OCI-LY7 (cell line): ENCODE measurements around the gene IL1RN. TPM values are rescaled to one million over a fixed set of nuclear protein-coding genes. Genes with fewer than 3 reads are reported as not detected.

Experiments
- BruUV-seq: library from RNA; stranded (reverse); fragments of 400-500 nt; replicated peaks from 2 replicates; lab custom pipeline; 2021; lab: Mats Ljungman, UMichigan
- CTCF ChIA-PET: fragments of 300-600 bp; sonication (Branson Sonifier 250); formaldehyde crosslinking; loops from one replicate; lab custom pipeline; 2022; ENCODE audit warnings: antibody characterized with exemption; ENCODE audit not compliant: unreplicated experiment; lab: Charles Lee
- POLR2A ChIA-PET: fragments of 300-600 bp; sonication (Branson Sonifier 250); formaldehyde crosslinking; loops from one replicate; lab custom pipeline; 2022; ENCODE audit warnings: antibody characterized with exemption; lab: Charles Lee
- DNase-seq: peaks from one replicate; pipeline ENCODE4 v3.0.0-alpha.2; 2015; ENCODE audit warnings: low spot score
- H2AFZ ChIP-seq: fragments of 200-600 bp; sonication (generic), shearing (Covaris generic); 2 replicates; pipeline ENCODE4 v1.6.1; 2014; ENCODE audit warnings: mild to moderate bottlenecking, antibody characterized with exemption, low read length, moderate library complexity
- H3K27ac ChIP-seq: fragments of 200-600 bp; sonication (generic); 2 replicates; pipeline ENCODE4 v1.5.1; 2014; ENCODE audit warnings: mixed run types, low read depth, mild to moderate bottlenecking, moderate library complexity, low read length, inconsistent platforms; ENCODE audit not compliant: poor library complexity, severe bottlenecking
- H3K36me3 ChIP-seq: fragments of 200-600 bp; sonication (generic); 2 replicates; pipeline ENCODE4 v1.6.1; 2014; ENCODE audit warnings: mild to moderate bottlenecking, antibody characterized with exemption, low read length, moderate library complexity, mixed read lengths; ENCODE audit not compliant: insufficient read depth
- H3K4me1 ChIP-seq: fragments of 200-600 bp; sonication (generic); 2 replicates; pipeline ENCODE4 v1.5.1; 2014; ENCODE audit warnings: mild to moderate bottlenecking, low read length; ENCODE audit not compliant: insufficient read depth, poor library complexity, severe bottlenecking
- H3K4me2 ChIP-seq: fragments of 200-600 bp; sonication (generic); 2 replicates; pipeline ENCODE4 v1.6.1; 2014; ENCODE audit warnings: mild to moderate bottlenecking, low read length
- H3K4me3 ChIP-seq: fragments of 200-600 bp; sonication (generic); 2 replicates; pipeline ENCODE4 v1.5.1; 2014; ENCODE audit warnings: mild to moderate bottlenecking, low read depth, low read length; ENCODE audit not compliant: poor library complexity, severe bottlenecking
- H3K79me2 ChIP-seq: fragments of 200-600 bp; sonication (generic); 2 replicates; pipeline ENCODE4 v1.6.1; 2016; ENCODE audit warnings: low read depth, mild to moderate bottlenecking, low read length, moderate library complexity, mixed read lengths; ENCODE audit not compliant: insufficient read depth
- H3K9me2 ChIP-seq: fragments of 200-600 bp; sonication (generic); 2 replicates; pipeline ENCODE4 v1.6.1; 2016; ENCODE audit warnings: mild to moderate bottlenecking, low read length, mixed read lengths; ENCODE audit not compliant: insufficient read depth
- H3K9me3 ChIP-seq: fragments of 200-600 bp; sonication (generic); 2 replicates; pipeline ENCODE4 v1.6.1; 2014; ENCODE audit warnings: mild to moderate bottlenecking, mixed run types, low read length, mixed read lengths
- H4K20me1 ChIP-seq: fragments of 200-600 bp; sonication (generic); 2 replicates; pipeline ENCODE4 v1.6.1; 2014; ENCODE audit warnings: mild to moderate bottlenecking, antibody characterized with exemption, low read length, moderate library complexity, mixed read lengths; ENCODE audit not compliant: insufficient read depth
- EZH2phosphoT487 ChIP-seq: fragments of 200-600 bp; sonication (generic); IDR thresholded peaks from 2 replicates; pipeline ENCODE4 v1.6.1; 2018; ENCODE audit warnings: low read depth, borderline replicate concordance, mild to moderate bottlenecking, mixed run types, antibody characterized with exemption, low read length, moderate library complexity, mixed read lengths
- intact Hi-C: fragments of 100-400 bp; cut with micrococcal nuclease; formaldehyde crosslinking; loops from one replicate; pipeline ENCODE4 v1.10.0; 2022; ENCODE audit not compliant: unreplicated experiment
- total RNA-seq, 2 experiments: library from RNA; depleted of rRNA in 1 of 2; stranded (reverse); fragments of >200 nt in 1 of 2; shearing (Covaris generic) in 1 of 2; gene quantifications; 2 replicates each; pipeline ENCODE4 v1.2.3, GENCODE V29; 2014 to 2022
- TF ChIP-seq, protein P1 (sequence below): fragments of 200-600 bp; sonication (generic); conservative IDR thresholded peaks from 2 replicates; pipeline ENCODE4 v1.5.1; 2014; ENCODE audit warnings: mild to moderate bottlenecking, antibody characterized with exemption, low read length, moderate library complexity, mixed read lengths

IL1RN gene
- total RNA-seq, 2 experiments from 2014 or later = not detected

DNA sequence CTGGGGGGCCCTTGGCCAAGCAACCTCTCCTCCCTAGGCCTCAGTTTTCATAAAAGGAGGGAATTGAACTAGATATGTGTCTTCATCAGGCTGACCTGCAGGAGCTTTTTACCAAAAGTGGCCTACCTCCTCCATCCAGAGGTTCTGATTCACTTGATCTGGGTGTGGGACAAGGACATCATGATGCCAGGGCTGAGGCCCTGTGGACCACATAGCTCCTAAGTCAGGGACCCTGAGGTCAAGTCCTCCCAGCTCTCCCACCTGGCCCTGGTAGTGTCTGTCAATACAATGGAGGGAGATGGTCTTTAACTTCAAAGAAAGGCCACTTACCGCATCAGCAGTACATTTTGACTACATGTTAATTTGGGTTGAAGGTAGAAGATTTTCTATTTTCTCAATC lies 10.4 kb downstream of the IL1RN start:
- no peak overlapping the region for H2AFZ ChIP-seq
- no peak overlapping the region for H3K4me3 ChIP-seq
- TF ChIP-seq, protein P1, sequence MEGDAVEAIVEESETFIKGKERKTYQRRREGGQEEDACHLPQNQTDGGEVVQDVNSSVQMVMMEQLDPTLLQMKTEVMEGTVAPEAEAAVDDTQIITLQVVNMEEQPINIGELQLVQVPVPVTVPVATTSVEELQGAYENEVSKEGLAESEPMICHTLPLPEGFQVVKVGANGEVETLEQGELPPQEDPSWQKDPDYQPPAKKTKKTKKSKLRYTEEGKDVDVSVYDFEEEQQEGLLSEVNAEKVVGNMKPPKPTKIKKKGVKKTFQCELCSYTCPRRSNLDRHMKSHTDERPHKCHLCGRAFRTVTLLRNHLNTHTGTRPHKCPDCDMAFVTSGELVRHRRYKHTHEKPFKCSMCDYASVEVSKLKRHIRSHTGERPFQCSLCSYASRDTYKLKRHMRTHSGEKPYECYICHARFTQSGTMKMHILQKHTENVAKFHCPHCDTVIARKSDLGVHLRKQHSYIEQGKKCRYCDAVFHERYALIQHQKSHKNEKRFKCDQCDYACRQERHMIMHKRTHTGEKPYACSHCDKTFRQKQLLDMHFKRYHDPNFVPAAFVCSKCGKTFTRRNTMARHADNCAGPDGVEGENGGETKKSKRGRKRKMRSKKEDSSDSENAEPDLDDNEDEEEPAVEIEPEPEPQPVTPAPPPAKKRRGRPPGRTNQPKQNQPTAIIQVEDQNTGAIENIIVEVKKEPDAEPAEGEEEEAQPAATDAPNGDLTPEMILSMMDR = no peak
- TF ChIP-seq EZH2phosphoT487 = no peak
- H3K4me1 ChIP-seq = peaks cover 7% of the 10 kb centered on the region
- no peaks in the 10 kb centered on the region for H4K20me1 ChIP-seq
- DNase-seq = no peak
- intact Hi-C loops = loop anchor here (1.0 to 5.0 kb wide), 4 partner anchors 36 to 253 kb away; no protein-coding TSS in a partner anchor
- no peaks in the 10 kb centered on the region for H3K9me2 ChIP-seq
- H3K4me2 ChIP-seq = no peak overlapping the region
- H3K27ac ChIP-seq = no peak overlapping the region
- POLR2A ChIA-PET = interaction anchor here (0.6 to 2.5 kb wide), 4 partner anchors 12 to 97 kb away, joined by 3 to 25 read pairs (median 6); partner anchors contain the start of gene PSD4
- no peaks in the 10 kb centered on the region for H3K9me3 ChIP-seq
- CTCF ChIA-PET = interaction anchor here (0.8 to 2.8 kb wide), 8 partner anchors 11 to 252 kb away, joined by 3 to 17 read pairs (median 4); partner anchors contain the start of gene PSD4
- H3K79me2 ChIP-seq = no peaks in the 10 kb centered on the region
- no TSS peak for BruUV-seq
- no peaks in the 10 kb centered on the region for H3K36me3 ChIP-seq

DNA sequence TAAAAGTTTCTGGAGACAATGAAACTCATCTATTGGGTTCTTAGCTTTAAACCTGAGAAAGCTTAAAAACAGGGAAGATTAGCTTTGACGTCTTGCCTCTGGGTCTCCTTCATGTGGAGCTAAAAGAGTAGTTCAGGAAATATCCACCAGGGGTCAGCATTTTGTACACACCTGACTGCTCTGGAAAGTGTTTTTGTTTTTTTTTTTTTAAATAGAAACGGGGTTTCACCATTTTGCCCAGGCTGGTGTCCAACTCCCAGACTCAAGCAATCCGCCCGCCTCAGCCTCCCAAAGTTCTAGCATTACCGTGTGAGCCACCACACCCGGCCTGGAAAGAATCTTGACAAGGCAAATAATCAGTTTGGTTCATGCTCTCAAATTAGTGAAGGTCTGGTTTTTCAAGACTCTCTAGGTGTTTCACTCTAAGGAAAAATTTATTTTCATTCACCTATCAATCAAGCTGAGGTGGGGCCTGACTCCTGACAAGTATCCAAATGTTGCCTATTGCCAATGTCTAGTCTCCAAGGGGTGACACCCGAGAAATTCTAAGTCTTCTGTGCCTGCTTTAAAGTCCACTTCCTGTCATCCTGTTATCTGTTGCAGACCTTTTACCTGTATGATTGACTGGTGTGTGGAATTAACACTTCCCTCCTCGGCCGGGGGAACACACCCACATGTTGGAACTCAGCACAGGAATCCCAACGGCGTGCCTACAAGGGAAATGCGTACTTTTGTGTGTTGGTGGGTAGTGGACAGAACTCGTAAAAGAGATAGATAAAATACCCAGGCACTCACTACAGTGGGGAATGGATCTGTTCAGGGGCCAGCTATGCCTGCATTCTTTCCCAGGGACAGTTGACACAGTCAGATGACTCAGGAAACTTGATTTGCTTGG lies 11.3 kb downstream of the IL1RN start:
- CTCF ChIA-PET = interaction anchor here (0.8 to 2.8 kb wide), 9 partner anchors 10 to 251 kb away, joined by 3 to 17 read pairs (median 3); partner anchors contain the start of gene PSD4
- H3K4me1 ChIP-seq = peaks cover 7% of the 10 kb centered on the region
- DNase-seq = peak; percentile 83
- no peaks in the 10 kb centered on the region for H3K9me2 ChIP-seq
- H3K4me2 ChIP-seq = peak overlapping the region; percentile 62
- H3K9me3 ChIP-seq = no peaks in the 10 kb centered on the region
- POLR2A ChIA-PET = interaction anchor here (0.5 to 2.5 kb wide), 6 partner anchors 11 to 242 kb away, joined by 3 to 25 read pairs (median 4); partner anchors contain the start of gene PSD4
- H3K79me2 ChIP-seq = no peaks in the 10 kb centered on the region
- no peak for TF ChIP-seq EZH2phosphoT487
- TF ChIP-seq, protein P1 = peak; percentile 88
- no TSS peak for BruUV-seq
- H3K36me3 ChIP-seq = no peaks in the 10 kb centered on the region
- peak overlapping the region; percentile 97 for H2AFZ ChIP-seq
- H3K4me3 ChIP-seq = peak overlapping the region; percentile 19
- H3K27ac ChIP-seq = no peak overlapping the region
- no peaks in the 10 kb centered on the region for H4K20me1 ChIP-seq
- intact Hi-C loops = loop anchor here (1.0 to 5.0 kb wide), 3 partner anchors 36 to 252 kb away; no protein-coding TSS in a partner anchor
